Measurements from ENCODE around the gene BLACAT1. TPM values are rescaled to one million over a fixed set of nuclear protein-coding genes. Genes with fewer than 3 reads are reported as not detected.
"Not testable (repeated sequence)": the region's sequence is repeated elsewhere in the genome, so short reads cannot be mapped to it uniquely, and the experiment has no call there.

BLACAT1 gene
- total RNA-seq, 1 donor from 2014 or later = 1.1 TPM

- Mint-ChIP-seq H3K36me3 (ENCODE audit: unreplicated experiment) (no peaks in the 10 kb centered on the region), H3K4me3 (ENCODE audit: unreplicated experiment) (no peak overlapping the region), H3K9me3 (ENCODE audit: unreplicated experiment) (peaks cover 5% of the 10 kb centered on the region), H3K27me3 (ENCODE audit: unreplicated experiment) (no peaks in the 10 kb centered on the region), H3K27ac (ENCODE audit: unreplicated experiment) (no peak overlapping the region), H3K4me1 (ENCODE audit: low read depth, unreplicated experiment) (peaks cover 46% of the 10 kb centered on the region)
- TF ChIP-seq CTCF (IDR thresholded peaks at IDR 0.05; ENCODE audit: partially characterized antibody, unreplicated experiment) = no peak
- DNase-seq = no peak
Observed at GRCh38 chr1:205420938-205421337, 34.9 kb downstream of the BLACAT1 start.

- Mint-ChIP-seq H3K4me3 (ENCODE audit: unreplicated experiment) (peak overlapping the region; percentile 39), H3K27me3 (ENCODE audit: unreplicated experiment) (no peaks in the 10 kb centered on the region), H3K36me3 (ENCODE audit: unreplicated experiment) (no peaks in the 10 kb centered on the region), H3K4me1 (ENCODE audit: low read depth, unreplicated experiment) (peaks cover 46% of the 10 kb centered on the region), H3K27ac (ENCODE audit: unreplicated experiment) (peak overlapping the region; percentile 34), H3K9me3 (ENCODE audit: unreplicated experiment) (peaks cover 5% of the 10 kb centered on the region)
- no peak for TF ChIP-seq CTCF (IDR thresholded peaks at IDR 0.05; ENCODE audit: partially characterized antibody, unreplicated experiment)
- DNase-seq = no peak
Observed at GRCh38 chr1:205417870-205418635, 37.8 kb downstream of the BLACAT1 start.

- H3K9me3 Mint-ChIP-seq (ENCODE audit: unreplicated experiment) = peaks cover 7% of the 10 kb centered on the region
- H3K4me3 Mint-ChIP-seq (ENCODE audit: unreplicated experiment) = no peak overlapping the region
- H3K4me1 Mint-ChIP-seq (ENCODE audit: low read depth, unreplicated experiment) = peaks cover 32% of the 10 kb centered on the region
- no peaks in the 10 kb centered on the region for H3K36me3 Mint-ChIP-seq (ENCODE audit: unreplicated experiment)
- H3K27me3 Mint-ChIP-seq (ENCODE audit: unreplicated experiment) = peaks cover 4% of the 10 kb centered on the region
- no peak for TF ChIP-seq CTCF (IDR thresholded peaks at IDR 0.05; ENCODE audit: partially characterized antibody, unreplicated experiment)
- no peak for DNase-seq
- H3K27ac Mint-ChIP-seq (ENCODE audit: unreplicated experiment) = peak overlapping the region; percentile 59
Observed at GRCh38 chr1:205416322-205416721, 39.5 kb downstream of the BLACAT1 start.

- Mint-ChIP-seq H3K27me3 (ENCODE audit: unreplicated experiment) (peaks cover 5% of the 10 kb centered on the region), H3K36me3 (ENCODE audit: unreplicated experiment) (no peaks in the 10 kb centered on the region), H3K4me3 (ENCODE audit: unreplicated experiment) (no peak overlapping the region), H3K9me3 (ENCODE audit: unreplicated experiment) (peaks cover 2% of the 10 kb centered on the region), H3K27ac (ENCODE audit: unreplicated experiment) (no peak overlapping the region), H3K4me1 (ENCODE audit: low read depth, unreplicated experiment) (peaks cover 8% of the 10 kb centered on the region)
- TF ChIP-seq CTCF (IDR thresholded peaks at IDR 0.05; ENCODE audit: partially characterized antibody, unreplicated experiment) = no peak
- no peak for DNase-seq
Observed at GRCh38 chr1:205410581-205411298, 45.1 kb downstream of the BLACAT1 start.

- no peak overlapping the region for H3K4me3 Mint-ChIP-seq (ENCODE audit: unreplicated experiment)
- H3K36me3 Mint-ChIP-seq (ENCODE audit: unreplicated experiment) = no peaks in the 10 kb centered on the region
- no peak for DNase-seq
- H3K9me3 Mint-ChIP-seq (ENCODE audit: unreplicated experiment) = peaks cover 5% of the 10 kb centered on the region
- peaks cover 5% of the 10 kb centered on the region for H3K27me3 Mint-ChIP-seq (ENCODE audit: unreplicated experiment)
- no peak overlapping the region for H3K27ac Mint-ChIP-seq (ENCODE audit: unreplicated experiment)
- TF ChIP-seq CTCF (IDR thresholded peaks at IDR 0.05; ENCODE audit: partially characterized antibody, unreplicated experiment) = no peak
- no peaks in the 10 kb centered on the region for H3K4me1 Mint-ChIP-seq (ENCODE audit: low read depth, unreplicated experiment)
Observed at GRCh38 chr1:205407970-205408369, 47.9 kb downstream of the BLACAT1 start.

- H3K4me3 Mint-ChIP-seq (ENCODE audit: unreplicated experiment); H3K4me1 Mint-ChIP-seq (ENCODE audit: low read depth, unreplicated experiment); H3K27me3 Mint-ChIP-seq (ENCODE audit: unreplicated experiment); H3K9me3 Mint-ChIP-seq (ENCODE audit: unreplicated experiment); H3K36me3 Mint-ChIP-seq (ENCODE audit: unreplicated experiment); DNase-seq; H3K27ac Mint-ChIP-seq (ENCODE audit: unreplicated experiment): not testable (repeated sequence)
Observed at GRCh38 chr1:205406252-205406651, 49.6 kb downstream of the BLACAT1 start.

Data from glutamatergic neuron (in vitro differentiated cells).